Measurements from ENCODE around the gene OR5K3. TPM values are rescaled to one million over a fixed set of nuclear protein-coding genes. Genes with fewer than 3 reads are reported as not detected.

OR5K3 gene
- not detected in 2 replicates for total RNA-seq

DNA sequence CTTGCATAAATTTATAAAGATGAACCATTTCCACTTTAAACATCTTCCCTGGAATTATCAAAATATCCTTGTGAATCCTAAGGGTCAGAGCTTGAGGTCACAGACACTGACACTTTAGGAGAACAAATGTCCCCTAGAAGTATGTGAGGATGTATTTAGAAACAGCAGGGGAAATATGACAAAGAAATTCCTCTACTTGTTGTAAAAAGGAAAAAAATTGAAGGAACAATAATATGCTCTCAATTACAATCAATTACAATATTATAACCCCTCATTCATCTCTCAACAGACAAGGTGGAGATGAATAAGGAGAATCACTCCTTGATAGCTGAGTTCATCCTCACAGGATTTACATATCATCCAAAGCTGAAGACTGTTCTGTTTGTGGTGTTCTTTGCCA is at the start of gene OR5K3:
OR5K3 (plus strand) TSS at position 301 of the 400 bp plus-strand sequence; CDS start at position 301, 0 bp downstream.

DNA sequence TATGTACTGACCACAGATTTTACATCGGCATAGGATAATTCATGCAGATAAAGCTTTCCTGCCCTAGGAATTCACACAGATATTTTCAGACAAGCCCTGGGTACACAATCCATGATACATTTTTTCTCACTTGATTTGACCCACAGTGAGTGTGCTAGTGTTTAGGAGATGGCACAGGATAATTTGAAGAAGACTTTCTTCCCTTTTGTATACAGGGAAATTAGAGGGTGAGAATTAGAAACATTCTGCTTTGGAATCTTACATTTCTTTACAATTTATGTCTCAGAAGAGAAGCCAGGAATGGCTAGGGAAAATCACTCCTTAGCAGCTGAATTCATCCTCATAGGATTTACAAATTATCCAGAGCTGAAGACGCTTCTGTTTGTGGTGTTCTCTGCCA is 36.9 kb upstream of the OR5K3 start, which contains the start of gene OR5K4:
OR5K4 (plus strand) TSS at position 301 of the 400 bp plus-strand sequence; CDS start at position 301, 0 bp downstream.

Other genes with a start within 250 kb of the OR5K3 start
- gene OR5H14, start 243.2 kb upstream of the OR5K3 start, total RNA-seq: not detected in 2 replicates
- gene OR5H15, start 224.0 kb upstream of the OR5K3 start, total RNA-seq: not detected in 2 replicates
- not detected in 2 replicates for gene OR5H6, start 126.4 kb upstream of the OR5K3 start, total RNA-seq
- not detected in 2 replicates for gene OR5H2, start 108.2 kb upstream of the OR5K3 start, total RNA-seq
- gene OR5K4, start 36.8 kb upstream of the OR5K3 start, total RNA-seq: not detected in 2 replicates
- gene OR5K1, start 72.5 kb downstream of the OR5K3 start, total RNA-seq: not detected in 2 replicates
- gene OR5K2, start 107.0 kb downstream of the OR5K3 start, total RNA-seq: not detected in 2 replicates
- gene CLDND1, start 132.2 kb downstream of the OR5K3 start, total RNA-seq: 62.6 and 83.1 TPM in 2 replicates
- not detected in 2 replicates for gene GPR15, start 141.3 kb downstream of the OR5K3 start, total RNA-seq
- 19.9 and 30.4 TPM in 2 replicates for gene CPOX, start 202.9 kb downstream of the OR5K3 start, total RNA-seq

Measured in smooth muscle cell of bladder (primary cell).